Epithelial cell of proximal tubule (primary cell): ENCODE measurements around the gene IL31RA. TPM values are rescaled to one million over a fixed set of nuclear protein-coding genes. Genes with fewer than 3 reads are reported as not detected.

ENCODE experiments used
- DNase-seq: peaks from one replicate; pipeline ENCODE4 v3.0.0-alpha.2; 2011; ENCODE audit warnings: low read depth
- H3K4me3 ChIP-seq: 2 replicates; pipeline ENCODE4 v1.5.1; 2011; ENCODE audit warnings: low read depth, mild to moderate bottlenecking, low read length
- total RNA-seq: library from RNA; depleted of rRNA; stranded (reverse); fragments of >200 nt; gene quantifications from 2 replicates; pipeline ENCODE4 v1.2.3, GENCODE V29; 2015
- TF ChIP-seq, protein P1 (sequence below): conservative IDR thresholded peaks from 2 replicates; pipeline ENCODE4 v1.5.1; 2012; ENCODE audit warnings: low read depth, mild to moderate bottlenecking, low read length

Gene IL31RA
- total RNA-seq, 1 donor from 2014 or later, result 2.9 TPM

DNA sequence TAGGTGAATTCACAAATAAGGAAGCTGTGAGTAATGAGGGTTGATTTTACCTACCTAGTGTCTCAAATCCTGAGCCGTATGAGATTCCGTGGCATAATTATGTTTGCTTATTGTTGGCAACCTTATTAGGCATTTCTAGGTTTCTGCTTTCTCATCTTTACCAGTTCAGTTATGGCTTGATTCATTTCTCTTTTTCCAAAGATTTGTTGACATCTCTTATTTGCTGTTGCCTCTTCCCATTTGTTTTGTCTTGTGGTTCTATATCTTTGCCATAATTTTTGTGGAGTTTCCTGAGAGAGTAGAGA lies 470 bp downstream of the IL31RA start:
- TF ChIP-seq, protein P1, sequence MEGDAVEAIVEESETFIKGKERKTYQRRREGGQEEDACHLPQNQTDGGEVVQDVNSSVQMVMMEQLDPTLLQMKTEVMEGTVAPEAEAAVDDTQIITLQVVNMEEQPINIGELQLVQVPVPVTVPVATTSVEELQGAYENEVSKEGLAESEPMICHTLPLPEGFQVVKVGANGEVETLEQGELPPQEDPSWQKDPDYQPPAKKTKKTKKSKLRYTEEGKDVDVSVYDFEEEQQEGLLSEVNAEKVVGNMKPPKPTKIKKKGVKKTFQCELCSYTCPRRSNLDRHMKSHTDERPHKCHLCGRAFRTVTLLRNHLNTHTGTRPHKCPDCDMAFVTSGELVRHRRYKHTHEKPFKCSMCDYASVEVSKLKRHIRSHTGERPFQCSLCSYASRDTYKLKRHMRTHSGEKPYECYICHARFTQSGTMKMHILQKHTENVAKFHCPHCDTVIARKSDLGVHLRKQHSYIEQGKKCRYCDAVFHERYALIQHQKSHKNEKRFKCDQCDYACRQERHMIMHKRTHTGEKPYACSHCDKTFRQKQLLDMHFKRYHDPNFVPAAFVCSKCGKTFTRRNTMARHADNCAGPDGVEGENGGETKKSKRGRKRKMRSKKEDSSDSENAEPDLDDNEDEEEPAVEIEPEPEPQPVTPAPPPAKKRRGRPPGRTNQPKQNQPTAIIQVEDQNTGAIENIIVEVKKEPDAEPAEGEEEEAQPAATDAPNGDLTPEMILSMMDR, result no peak
- no peak for DNase-seq
- no peak overlapping the region for H3K4me3 ChIP-seq

DNA sequence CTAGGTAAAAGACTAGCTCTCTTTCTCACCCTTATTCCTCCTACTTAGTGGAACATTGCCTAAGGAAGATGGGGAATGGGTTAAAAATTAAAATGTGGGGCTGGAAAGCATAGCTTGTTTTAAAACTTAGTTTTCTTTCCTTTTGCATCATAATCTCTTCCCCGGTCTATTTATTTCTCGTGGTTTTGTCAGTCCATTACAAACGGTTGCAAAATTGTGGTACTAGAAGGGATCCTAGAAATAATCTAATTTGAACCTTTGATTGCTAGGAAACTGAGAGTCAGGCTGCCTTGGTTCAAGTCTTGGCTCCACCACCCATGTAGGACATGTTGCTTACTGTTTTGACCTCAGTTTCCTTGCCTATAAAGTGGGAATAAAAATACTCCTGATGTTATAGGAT lies 1.3 kb downstream of the IL31RA start:
- H3K4me3 ChIP-seq, result no peak overlapping the region
- TF ChIP-seq, protein P1, result no peak
- DNase-seq, result no peak

DNA sequence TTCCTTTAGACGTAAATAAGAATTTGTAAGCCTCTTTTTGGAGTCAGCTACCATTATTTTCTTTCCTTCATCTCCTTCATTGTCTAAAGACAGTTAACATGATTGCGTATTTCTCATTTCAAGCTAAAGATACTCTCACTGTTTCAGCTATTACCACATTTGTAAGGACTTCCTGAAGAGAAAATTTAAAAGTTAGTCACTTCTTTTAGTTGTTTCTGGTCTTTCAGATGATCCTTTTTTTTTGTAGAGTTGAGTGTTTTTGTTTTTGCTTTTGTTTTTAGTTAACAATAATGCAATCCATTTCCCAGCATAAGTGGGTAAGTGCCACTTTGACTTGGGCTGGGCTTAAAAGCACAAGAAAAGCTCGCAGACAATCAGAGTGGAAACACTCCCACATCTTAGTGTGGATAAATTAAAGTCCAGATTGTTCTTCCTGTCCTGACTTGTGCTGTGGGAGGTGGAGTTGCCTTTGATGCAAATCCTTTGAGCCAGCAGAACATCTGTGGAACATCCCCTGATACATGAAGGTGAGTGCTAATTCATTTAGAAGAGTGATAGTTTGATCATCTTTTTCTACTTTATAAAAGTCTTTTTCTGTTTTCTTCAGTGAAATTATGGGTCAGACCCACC lies 2.0 kb downstream of the IL31RA start:
- H3K4me3 ChIP-seq, result no peak overlapping the region
- TF ChIP-seq, protein P1, result no peak
- DNase-seq, result no peak

DNA sequence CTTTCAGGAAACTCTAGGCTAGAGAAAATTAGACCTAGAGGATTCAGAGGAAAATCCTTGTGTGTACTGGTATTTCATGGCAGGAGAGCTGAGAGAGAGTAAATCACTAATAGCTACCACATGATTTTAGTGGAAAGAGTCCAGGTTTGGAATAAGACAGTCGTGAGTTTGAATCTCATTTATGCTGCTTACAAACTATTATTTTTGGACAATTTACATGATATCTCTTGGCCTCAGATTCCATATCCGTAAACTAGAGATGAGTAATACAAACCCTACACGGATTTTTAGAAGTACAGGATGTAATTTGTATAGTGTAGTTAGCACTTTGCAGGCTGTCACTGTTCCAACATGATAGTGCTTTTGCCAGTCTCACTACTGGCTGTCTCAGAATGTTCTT lies 2.7 kb downstream of the IL31RA start:
- TF ChIP-seq, protein P1, result no peak
- H3K4me3 ChIP-seq, result no peak overlapping the region
- DNase-seq, result no peak

DNA sequence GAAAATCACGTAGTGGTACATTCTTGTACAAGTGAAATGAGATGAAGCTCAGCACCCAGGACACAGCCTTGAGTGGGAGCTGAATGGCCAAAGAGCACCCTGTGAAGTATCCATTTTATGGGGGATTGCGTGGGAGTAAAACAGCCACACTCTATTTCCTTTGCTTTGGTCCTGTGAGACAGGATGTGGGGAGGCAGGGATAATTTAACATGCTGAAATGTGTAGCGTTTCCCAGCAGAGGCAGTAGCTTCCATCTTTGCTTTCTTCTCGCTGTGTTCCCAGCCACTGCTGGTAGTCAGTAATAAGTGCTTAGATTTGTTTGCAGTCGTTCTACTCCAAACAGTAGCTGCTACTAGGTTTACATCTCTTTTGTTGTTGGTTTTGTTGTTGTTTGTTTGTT lies 4.4 kb downstream of the IL31RA start:
- TF ChIP-seq, protein P1, result no peak
- H3K4me3 ChIP-seq, result no peak overlapping the region
- no peak for DNase-seq

DNA sequence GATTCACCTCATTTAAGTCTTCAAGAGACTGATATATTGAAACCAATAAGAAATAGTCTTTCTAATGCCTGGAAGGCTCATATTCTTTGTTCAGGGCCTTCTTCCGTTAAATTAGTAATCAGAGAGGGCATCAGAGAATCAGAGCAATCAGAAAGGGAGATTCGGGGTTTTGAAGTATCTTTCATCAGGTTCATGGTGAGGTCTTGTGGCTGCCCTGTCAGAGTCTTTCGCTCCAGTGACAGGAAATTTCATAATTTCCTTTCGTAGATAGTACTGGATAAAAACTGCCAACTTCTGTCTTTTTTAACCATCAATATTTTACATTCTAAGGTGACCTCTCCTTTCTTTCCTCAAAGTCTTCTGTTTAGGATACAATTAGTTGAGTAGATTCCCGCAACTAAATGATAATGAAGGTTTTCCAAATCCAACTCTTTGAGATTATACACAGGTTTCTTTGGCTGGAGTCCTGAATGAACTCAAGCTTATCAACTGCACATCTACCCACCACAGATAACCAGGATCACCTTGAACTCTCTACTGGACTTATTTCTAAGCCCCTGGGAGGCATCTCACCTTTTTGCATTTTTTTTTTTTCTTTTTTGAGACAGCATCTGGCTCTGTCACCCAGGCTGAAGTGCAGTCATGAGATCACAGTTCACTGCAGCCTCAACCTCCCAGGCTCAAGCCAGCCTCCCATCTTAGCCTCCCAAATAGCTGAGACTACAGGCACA lies 5.5 kb downstream of the IL31RA start:
- TF ChIP-seq, protein P1, result no peak
- H3K4me3 ChIP-seq, result no peak overlapping the region
- DNase-seq, result no peak

DNA sequence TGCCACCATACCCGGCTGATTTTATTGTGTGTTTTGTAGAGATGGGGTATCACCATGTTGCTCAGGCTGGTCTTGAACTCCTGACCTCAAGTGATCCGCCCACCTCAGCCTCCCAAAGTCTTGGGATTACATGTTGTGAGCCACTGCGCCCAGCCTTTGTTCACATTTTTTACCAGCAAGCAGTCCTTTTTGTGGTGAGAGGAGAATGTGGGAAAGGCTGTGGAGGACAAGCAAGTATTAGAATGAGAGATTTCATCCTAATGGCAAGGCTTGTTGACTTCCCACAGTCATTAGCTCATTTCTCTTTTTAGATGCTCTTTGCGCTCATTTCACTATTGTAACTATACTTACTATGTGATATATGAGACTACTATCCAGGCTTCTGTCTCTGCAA lies 6.1 kb downstream of the IL31RA start:
- no peak overlapping the region for H3K4me3 ChIP-seq
- TF ChIP-seq, protein P1, result no peak
- DNase-seq, result no peak
